SK-N-SH (cell line): Measurements from ENCODE around the gene ADAMTS17.

Source experiments
- CHD2 ChIP-seq: fragments of 150-350 bp; IDR thresholded peaks from 2 replicates; pipeline ENCODE4 v1.6.1; 2018; ENCODE audit warnings: low read length; ENCODE audit not compliant: partially characterized antibody
- FOXJ3 ChIP-seq: sonication (generic); formaldehyde crosslinking; IDR thresholded peaks from 2 replicates; pipeline ENCODE4 v1.5.1; 2020; ENCODE audit warnings: mild to moderate bottlenecking, missing genetic modification reagents
- FOXM1 ChIP-seq: IDR thresholded peaks from 2 replicates; pipeline ENCODE4 v1.4.0; 2012; ENCODE audit warnings: low read depth, mild to moderate bottlenecking
- JUND ChIP-seq: IDR thresholded peaks from 2 replicates; pipeline ENCODE4 v1.4.0; 2012
- MXI1 ChIP-seq: IDR thresholded peaks from 2 replicates; pipeline ENCODE4 v1.6.1; 2012; ENCODE audit warnings: mild to moderate bottlenecking, low read depth, low read length, improper control_type of control experiment
- NFIC ChIP-seq: IDR thresholded peaks from 2 replicates; pipeline ENCODE4 v1.4.0; 2012; ENCODE audit warnings: borderline replicate concordance
- POLR2AphosphoS5 ChIP-seq: IDR thresholded peaks from 2 replicates; pipeline ENCODE4 v1.6.1; 2012; ENCODE audit warnings: low read depth, low read length
- TCF12 ChIP-seq: IDR thresholded peaks from 2 replicates; pipeline ENCODE4 v1.4.0; 2012
- TF ChIP-seq, protein P1 (sequence below): fragments of 150-350 bp; IDR thresholded peaks from 2 replicates; pipeline ENCODE4 v1.6.1; 2017; ENCODE audit warnings: antibody characterized with exemption, low read length, low read depth, borderline replicate concordance
- TF ChIP-seq, protein P2 (sequence below): fragments of 200-600 bp; sonication (generic); IDR thresholded peaks from 2 replicates; pipeline ENCODE4 v1.6.1; 2017; ENCODE audit warnings: antibody characterized with exemption, mild to moderate bottlenecking, moderate library complexity

DNA sequence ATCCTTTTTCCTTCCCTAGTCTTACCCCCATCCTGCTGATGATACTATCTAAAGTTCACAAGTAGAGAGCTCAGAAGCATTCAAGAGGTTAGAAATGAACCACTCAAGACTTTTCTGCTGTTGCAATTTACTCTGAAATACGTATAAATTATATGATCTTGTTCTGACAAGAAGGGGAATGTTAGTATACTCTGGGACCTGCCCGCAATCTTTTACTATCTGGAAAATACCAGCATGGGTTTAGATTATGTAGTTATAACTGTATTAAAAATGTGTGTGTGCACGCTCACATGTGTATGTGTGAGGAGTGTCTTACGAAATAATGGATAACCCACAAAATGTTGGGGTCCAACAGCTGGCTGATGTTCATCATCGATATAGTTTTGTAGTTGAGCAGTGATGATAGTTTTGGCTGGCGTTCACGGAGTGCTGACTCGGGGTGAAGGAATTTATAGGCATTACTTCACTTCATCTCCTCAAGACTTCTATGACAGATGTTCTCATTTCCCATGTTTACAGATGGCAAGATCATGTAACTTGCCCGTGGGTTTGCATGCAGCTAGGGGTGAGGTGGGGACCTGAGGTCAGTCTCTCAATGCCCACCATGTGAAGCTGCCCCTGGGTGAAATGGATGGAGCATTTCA, 311.1 kb downstream of the ADAMTS17 start:
- TF ChIP-seq MXI1 (no peak), FOXJ3 (CRISPR knock-in tag) (no peak), TCF12 (no peak), POLR2AphosphoS5 (no peak), JUND (no peak), CHD2 (no peak), NFIC (no peak), FOXM1 (no peak)
- TF ChIP-seq, protein P1, sequence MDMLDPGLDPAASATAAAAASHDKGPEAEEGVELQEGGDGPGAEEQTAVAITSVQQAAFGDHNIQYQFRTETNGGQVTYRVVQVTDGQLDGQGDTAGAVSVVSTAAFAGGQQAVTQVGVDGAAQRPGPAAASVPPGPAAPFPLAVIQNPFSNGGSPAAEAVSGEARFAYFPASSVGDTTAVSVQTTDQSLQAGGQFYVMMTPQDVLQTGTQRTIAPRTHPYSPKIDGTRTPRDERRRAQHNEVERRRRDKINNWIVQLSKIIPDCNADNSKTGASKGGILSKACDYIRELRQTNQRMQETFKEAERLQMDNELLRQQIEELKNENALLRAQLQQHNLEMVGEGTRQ = no peak
- TF ChIP-seq, protein P2, sequence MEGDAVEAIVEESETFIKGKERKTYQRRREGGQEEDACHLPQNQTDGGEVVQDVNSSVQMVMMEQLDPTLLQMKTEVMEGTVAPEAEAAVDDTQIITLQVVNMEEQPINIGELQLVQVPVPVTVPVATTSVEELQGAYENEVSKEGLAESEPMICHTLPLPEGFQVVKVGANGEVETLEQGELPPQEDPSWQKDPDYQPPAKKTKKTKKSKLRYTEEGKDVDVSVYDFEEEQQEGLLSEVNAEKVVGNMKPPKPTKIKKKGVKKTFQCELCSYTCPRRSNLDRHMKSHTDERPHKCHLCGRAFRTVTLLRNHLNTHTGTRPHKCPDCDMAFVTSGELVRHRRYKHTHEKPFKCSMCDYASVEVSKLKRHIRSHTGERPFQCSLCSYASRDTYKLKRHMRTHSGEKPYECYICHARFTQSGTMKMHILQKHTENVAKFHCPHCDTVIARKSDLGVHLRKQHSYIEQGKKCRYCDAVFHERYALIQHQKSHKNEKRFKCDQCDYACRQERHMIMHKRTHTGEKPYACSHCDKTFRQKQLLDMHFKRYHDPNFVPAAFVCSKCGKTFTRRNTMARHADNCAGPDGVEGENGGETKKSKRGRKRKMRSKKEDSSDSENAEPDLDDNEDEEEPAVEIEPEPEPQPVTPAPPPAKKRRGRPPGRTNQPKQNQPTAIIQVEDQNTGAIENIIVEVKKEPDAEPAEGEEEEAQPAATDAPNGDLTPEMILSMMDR = no peak
